RKO (cell line): ENCODE data around the gene SP7.
"Not testable (repeated sequence)": the region's sequence is repeated elsewhere in the genome, so short reads cannot be mapped to it uniquely, and the experiment has no call there.

Experiments used
- DNase-seq: peaks from one replicate; pipeline ENCODE4 v3.0.0-alpha.2; 2016; ENCODE audit warnings: low spot score

Gene SP7

GRCh38 chr12:53346491-53346890 is 10.3 kb upstream of the SP7 start:
- DNase-seq, result no peak

DNA sequence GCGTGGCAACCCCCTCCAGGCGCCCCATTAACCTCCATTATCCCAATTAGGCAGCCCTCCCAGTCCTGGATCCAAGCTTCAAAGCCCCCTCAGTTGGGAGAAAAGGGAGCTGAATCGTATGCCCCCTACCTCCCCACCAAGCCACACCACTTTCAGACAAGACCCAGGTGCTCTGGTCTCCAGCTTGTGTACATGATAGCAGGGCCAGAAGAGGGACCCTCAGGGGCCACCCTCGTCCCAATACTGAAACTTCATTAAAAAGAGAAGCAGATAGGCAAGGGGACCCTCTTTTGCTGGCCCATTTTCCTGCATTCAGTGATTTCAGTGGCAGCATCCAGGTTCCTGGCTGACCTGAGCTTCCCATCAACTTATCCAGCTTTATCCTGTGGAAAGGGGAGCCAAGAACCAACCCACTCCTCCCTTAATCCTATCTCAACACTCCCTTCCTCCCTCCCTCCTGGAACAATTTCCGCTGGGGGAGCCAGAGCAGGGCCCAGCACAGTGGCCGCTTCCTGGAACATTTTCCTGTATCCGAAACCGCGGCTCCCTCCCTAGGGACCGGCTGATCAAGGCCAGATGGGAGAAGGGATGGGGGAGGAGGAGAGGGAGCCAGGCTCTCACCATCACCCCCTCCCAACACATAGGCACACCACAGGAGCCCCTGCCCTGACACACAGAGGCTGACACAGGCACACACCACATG is 9.5 kb upstream of the SP7 start:
- DNase-seq, result no peak

DNA sequence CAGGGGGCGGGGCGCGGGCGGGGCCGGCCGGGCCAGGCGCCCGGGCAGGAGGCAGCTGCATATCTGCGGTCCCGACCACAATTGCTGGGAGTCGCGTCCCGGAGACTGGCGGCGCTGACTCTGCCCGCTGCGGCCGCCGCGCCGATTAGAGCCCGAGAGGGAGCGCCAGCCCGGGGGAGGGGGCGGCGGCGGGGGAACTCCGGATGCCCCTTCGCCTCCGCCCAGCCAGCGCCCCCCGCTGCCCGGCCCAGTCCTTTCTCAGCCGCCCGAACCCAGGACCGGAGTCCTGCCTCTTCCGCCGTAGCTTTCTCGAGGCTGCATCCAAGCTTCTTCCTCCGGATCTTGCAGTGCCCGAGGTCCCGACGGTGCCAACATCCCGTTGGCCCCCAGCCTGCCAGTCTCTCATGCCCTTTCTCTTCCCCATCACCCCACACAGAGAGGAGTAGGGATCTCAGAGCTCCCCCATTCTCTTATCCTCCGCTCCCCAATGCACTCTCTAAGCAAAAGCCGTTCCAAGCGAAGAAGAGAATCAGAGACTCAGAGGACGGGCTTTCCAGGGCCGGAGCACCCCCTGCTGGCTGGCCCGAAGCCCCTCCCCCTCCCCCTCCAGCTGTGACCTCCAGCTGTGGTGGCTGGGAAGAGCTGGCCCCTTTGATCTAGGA is 8.8 kb upstream of the SP7 start:
- peak; percentile 82 for DNase-seq

DNA sequence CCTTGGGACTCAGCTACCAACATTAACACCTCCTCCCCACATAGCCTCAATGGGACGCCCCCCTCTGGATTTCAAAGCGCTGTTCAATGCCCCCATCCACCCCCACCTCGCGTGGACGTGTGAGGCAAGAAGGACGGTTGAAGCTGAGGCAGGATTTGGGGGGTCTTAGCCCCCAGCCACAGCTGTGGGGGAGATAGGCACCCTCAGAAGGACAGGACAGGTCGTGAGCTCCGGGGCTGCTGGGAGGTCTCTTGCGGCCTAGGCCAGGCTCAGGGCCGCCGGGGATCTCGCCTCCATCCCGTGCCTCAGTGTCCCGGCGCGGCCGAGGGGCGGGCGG is 8.3 kb upstream of the SP7 start:
- DNase-seq, result no peak

- no peak for DNase-seq
These were observed 7.8 kb upstream of the SP7 start for GRCh38 chr12:53343969-53344368.

DNA sequence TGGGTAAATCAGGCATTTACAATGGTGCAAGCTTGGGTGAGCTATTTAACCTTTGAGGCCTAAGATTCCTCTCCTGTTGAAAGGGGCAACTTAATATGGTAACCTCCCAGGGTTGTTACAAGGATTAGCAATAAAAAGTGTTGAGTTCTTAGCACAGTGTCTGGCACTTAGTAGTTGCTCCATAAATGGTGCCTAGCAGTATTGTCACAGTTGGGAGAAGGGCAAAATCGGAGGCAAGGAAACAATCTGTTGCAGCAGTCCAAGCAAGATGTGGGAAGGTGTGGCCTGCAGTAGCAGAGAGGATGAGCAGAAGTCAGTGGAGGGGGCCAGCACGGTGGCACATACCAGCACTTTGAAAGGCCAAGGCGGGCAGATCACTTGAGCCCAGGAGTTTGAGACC is 7.3 kb upstream of the SP7 start:
- no peak for DNase-seq

DNA sequence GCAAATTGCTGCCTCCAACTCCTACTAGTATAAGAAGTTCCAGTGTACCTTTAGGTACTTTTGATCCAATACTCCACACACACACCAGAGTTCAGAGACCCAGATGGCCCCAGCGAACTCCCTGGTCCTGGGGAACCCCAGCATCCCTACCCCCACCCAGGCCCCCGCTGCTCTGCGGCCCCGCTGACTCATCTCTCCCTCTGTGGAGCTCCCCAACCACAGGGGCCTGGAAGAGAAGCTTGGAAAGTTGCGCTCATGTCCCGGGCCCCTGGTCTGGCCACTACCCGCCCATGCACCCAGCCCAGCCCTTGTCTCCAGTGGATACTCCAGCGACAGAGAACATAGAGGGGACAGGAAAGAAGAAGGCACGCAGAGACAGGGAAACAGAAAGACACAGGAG is 4.2 kb upstream of the SP7 start:
- DNase-seq, result no peak

DNA sequence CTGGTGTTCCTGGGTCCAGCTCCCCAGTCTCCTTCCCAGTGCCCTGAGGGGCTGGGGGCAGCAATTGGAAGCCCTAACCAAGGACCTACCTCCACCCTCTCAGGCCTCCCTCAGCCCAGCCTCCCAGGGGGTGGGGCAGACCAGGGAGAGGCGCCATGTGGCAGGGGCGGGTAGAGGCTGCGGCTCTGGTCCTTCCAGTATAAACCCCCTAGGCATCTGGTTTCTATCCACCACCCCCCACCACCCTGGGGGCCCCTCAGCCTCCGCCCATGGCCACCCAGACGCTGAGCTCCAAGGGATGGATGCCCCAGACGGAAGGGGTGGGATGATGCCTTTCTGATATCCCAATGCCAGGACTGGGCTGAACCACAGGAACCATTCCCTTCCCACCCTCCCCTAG is 2.8 kb upstream of the SP7 start:
- no peak for DNase-seq

- no peak for DNase-seq
These were observed 1.9 kb upstream of the SP7 start for GRCh38 chr12:53338017-53338416.

- DNase-seq, result no peak
These were observed 1.3 kb downstream of the SP7 start for GRCh38 chr12:53334822-53335221.

- DNase-seq, result no peak
These were observed 2.3 kb downstream of the SP7 start for GRCh38 chr12:53333845-53334244.

DNA sequence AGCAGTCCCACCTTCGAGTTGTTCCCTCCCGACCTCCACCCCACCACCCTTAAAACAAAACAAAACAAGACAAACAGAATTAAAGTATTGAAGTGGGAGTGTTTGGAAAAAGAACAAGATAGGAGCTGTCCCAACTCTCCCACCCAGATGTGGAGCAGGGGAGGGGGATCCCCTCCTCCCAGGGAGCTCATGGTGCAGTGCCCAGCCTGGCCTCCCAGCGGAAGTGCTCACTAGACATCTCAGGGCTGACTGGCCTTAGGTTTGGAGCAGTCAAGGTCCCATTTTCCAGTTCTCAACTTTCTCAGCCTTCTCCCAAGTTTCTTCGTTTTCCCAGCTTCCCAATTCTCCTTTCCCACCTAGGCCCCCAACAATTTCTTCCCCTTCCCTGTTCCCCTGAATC is 2.9 kb downstream of the SP7 start:
- no peak for DNase-seq

DNA sequence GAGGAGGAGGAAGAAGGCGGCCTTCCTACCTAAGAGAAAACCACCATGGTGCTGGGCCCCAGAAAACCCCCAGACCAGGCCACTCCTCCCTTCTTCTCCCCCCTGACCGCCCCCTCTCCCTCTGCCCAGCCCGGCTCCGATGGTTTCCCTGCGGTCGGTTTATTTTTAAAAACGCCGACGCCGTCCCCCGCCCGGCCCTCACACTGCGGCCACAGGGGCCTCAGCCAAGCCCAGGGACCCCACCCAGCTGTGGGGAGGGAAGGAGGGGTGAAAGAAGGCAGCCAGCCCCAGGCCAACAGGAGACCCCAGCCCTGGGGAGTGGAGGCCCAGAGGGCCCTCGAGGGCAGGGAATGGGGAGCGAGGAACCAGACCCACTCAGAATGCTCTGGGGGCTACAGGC is 3.4 kb downstream of the SP7 start:
- no peak for DNase-seq

DNA sequence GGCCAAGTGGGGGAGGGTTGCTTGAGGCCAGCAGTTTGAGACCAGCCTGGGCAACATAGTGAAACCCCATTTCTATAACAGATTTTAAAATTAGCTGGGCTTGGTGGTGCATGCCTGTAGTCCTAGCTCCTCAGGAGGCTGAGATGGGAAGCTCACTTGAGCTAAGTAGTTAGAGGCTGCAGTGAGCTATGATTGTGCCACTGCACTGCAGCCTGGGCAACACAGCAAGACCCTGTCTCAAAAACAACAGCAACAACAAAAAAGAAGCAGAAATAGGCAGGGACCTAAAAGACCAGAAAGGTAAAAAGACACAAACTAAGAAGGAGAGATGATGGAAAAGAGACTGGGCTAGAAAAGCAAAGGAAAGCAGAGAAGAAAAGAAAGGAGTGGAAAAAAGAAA is 3.8 kb downstream of the SP7 start:
- not testable (repeated sequence) for DNase-seq

DNA sequence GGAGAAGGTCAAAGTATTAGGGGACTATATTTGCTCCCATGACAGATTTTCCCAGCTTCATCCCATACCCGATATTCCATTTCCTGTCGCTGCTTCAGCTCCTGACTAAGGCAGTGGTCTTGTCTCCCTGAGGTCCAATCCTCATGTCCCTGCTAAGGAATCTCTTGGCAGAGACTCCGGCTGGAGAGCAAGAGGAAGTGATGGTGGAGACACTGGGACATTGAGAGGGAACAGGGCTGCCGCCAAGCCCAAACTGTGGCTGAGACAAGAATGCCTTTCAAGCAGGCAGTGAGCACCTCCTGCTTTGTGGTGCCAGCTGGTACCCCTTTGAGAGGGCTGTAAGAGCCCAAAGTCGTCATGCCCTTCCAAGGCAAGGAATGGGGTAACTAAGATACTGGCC is 5.5 kb downstream of the SP7 start:
- no peak for DNase-seq

GRCh38 chr12:53328043-53328435 is 8.1 kb downstream of the SP7 start:
- DNase-seq, result no peak

- DNase-seq, result no peak
These were observed 8.6 kb downstream of the SP7 start for GRCh38 chr12:53327435-53328042.

GRCh38 chr12:53326460-53327185 is 9.5 kb downstream of the SP7 start:
- DNase-seq, result no peak

GRCh38 chr12:53325511-53326061 is 10.6 kb downstream of the SP7 start:
- no peak for DNase-seq

GRCh38 chr12:53324779-53325510 is 11.2 kb downstream of the SP7 start:
- DNase-seq, result peak; percentile 94

DNA sequence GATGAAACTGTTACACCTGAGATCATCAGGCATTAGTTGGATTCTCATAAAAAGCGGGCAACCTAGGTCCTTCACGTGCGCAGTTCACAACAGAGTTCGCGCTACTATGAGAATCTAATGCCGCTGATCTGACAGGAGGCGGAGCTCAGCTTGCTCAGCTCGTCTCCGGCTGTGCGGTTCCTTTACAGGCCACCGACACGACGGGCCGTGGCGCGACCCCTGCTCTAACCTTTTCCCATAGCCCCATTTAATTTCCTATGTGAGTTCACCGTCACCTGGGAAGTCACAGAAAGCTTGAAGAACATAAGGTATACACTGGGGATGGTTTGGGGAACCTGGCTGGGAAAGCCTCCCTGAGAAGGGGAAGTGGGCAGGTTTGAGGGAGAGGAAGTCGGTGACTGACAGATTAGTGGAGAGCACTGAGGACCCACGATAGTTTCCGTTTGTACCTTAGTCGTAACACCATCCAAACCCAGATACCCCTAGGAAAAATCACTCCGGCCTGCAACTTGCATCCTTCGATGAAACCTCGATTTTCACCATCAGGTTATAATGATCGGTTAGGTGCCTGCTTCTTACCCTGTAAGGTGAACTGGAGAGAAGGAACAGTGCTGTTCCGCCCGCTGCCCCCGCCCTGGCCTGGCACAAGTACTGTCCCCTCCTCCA is 11.9 kb downstream of the SP7 start:
- no peak for DNase-seq
